Pancreas (tissue), 10 donors: ENCODE results near the gene DDX51. TPM values are rescaled to one million over a fixed set of nuclear protein-coding genes. Genes with fewer than 3 reads are reported as not detected.

Experiments
- ATAC-seq, 4 donors: fragments of 200-7000 bp; cut with Tn5 transposase; one replicate each; pipeline versions ENCODE4 v1.8.0 to v1.9.1; 2020; ENCODE audit warnings: mild to moderate bottlenecking in 4 of 4, moderate library complexity in 4 of 4
- DNase-seq, 6 donors: peaks; one replicate each; pipeline ENCODE4 v3.0.0-alpha.2; 2020
- FAIRE-seq: peaks from 2 replicates; lab custom pipeline; 2012; peaks lifted over from hg19 to GRCh38; lab: Jason Lieb, UNC
- H3K27ac ChIP-seq, 4 donors: fragments of 200-600 bp; sonication (generic); 1 replicate in 3 of 4; 2 replicates in 1 of 4; pipeline versions ENCODE4 v1.5.0 to v1.8.0; 2020
- H3K27me3 ChIP-seq, 4 donors: fragments of 200-600 bp; one replicate each; pipeline ENCODE4 v1.8.0; 2021
- H3K36me3 ChIP-seq, 3 donors: fragments of 200-600 bp; sonication (generic) in 1 of 3; one replicate each; pipeline versions ENCODE4 v1.5.0 to v1.8.0; 2020 to 2021
- H3K4me1 ChIP-seq, 3 donors: fragments of 200-600 bp; one replicate each; pipeline ENCODE4 v1.8.0; 2021
- H3K4me3 ChIP-seq, 4 donors: fragments of 200-600 bp; sonication (generic) in 2 of 4; one replicate each; pipeline versions ENCODE4 v1.5.0 to v1.8.0; 2020 to 2021
- H3K9me3 ChIP-seq, 4 donors: fragments of 200-600 bp; one replicate each; pipeline ENCODE4 v1.8.0; 2021
- CTCF ChIP-seq, 4 donors: fragments of 200-600 bp; sonication (generic) in 3 of 4; IDR thresholded peaks; one replicate each; pipeline versions ENCODE4 v1.5.0 to v1.8.0; 2021; ENCODE audit warnings: antibody characterized with exemption in 4 of 4
- WGBS, 2 donors: extraction: QIAGEN DNeasy Blood & Tissue Kit; methylation state at CpG; one replicate each; pipeline ENCODE4 v1.1.7; 2013; 5-methylcytosine and 5-hydroxymethylcytosine counted together
- intact Hi-C, 3 donors: fragments of 100-400 bp; cut with DNase I; formaldehyde crosslinking; loops; one replicate each; pipeline versions ENCODE4 v1.11.1 to v1.14.2; 2022
- polyA plus RNA-seq, 2 donors: library from polyadenylated mRNA; stranded (reverse); fragments of 200-250 nt; gene quantifications; one replicate each; pipeline ENCODE4 v1.2.3, GENCODE V29; 2013
- total RNA-seq, 6 donors: library from RNA; stranded (reverse); fragmentation: NEBNext Ultra II Directional in 4 of 6; extraction: Animal tissue kit (Norgen Biotek cat#: 25700) in 4 of 6; gene quantifications; one replicate each; pipeline versions ENCODE4 v1.2.1 to v1.2.4, GENCODE V29; 2021 to 2023
- donor health status: healthy with polysubstance abuse.
- donor health status: DM: no; HTN: no; CAD: no; lungs with moderate emphysema.
- donor health status: DM: no; HTN: no; CAD: no.
- donor health status: control.
- donor health status: control.
- donor health status: Bipolar disorder and iron deficiency.
- donor health status: DM: yes; HTN: yes; CAD: no.
- donor health status: DM: no; HTN: no; CAD: no.
- donor health status: DM: no; HTN: no; CAD: no.
- donor health status: DM: yes; HTN: yes; CAD: no.

DDX51 gene
- total and polyA plus RNA-seq, 8 donors: 7.8 to 46.7 (median 13.7) TPM

GRCh38 chr12:132161796-132162507 is 17.8 kb upstream of the DDX51 start:
- no peak for ATAC-seq
- DNase-seq: no peak
- H3K27ac ChIP-seq: peak overlapping the region in 1 of 4 donors; percentile 22

GRCh38 chr12:132161036-132161781 is 17.1 kb upstream of the DDX51 start:
- no peaks in the 10 kb centered on the region for H3K4me1 ChIP-seq
- no peaks in the 10 kb centered on the region for H3K27me3 ChIP-seq
- H3K27ac ChIP-seq: no peak overlapping the region
- intact Hi-C loops: no loop called here
- H3K4me3 ChIP-seq: no peak overlapping the region
- ATAC-seq: no peak
- WGBS, 2 donors: 50 to 57% methylated on average over 12 to 14 of the region's 14 CpGs
- DNase-seq: no peak
- no peaks in the 10 kb centered on the region for H3K36me3 ChIP-seq
- TF ChIP-seq CTCF (IDR thresholded peaks at IDR 0.05): no peak
- no peak for FAIRE-seq
- no peaks in the 10 kb centered on the region for H3K9me3 ChIP-seq

More at GRCh38 chr12:132161796-132162507, 17.8 kb upstream of the DDX51 start:
- H3K27me3 ChIP-seq: no peaks in the 10 kb centered on the region
- H3K36me3 ChIP-seq: no peaks in the 10 kb centered on the region
- TF ChIP-seq CTCF (IDR thresholded peaks at IDR 0.05): no peak
- intact Hi-C loops: no loop called here
- H3K4me3 ChIP-seq: no peak overlapping the region
- no peak for FAIRE-seq
- 52 to 58% methylated on average over 17 of the region's 17 CpGs for WGBS, 2 donors
- no peaks in the 10 kb centered on the region for H3K9me3 ChIP-seq
- H3K4me1 ChIP-seq: no peaks in the 10 kb centered on the region

GRCh38 chr12:132160601-132161035 is 16.5 kb upstream of the DDX51 start:
- 75 to 87% methylated on average over 13 to 15 of the region's 15 CpGs for WGBS, 2 donors

GRCh38 chr12:132160016-132160415 is 15.9 kb upstream of the DDX51 start:
- FAIRE-seq (no peak), DNase-seq (peak in 2 of 6 donors; percentile 12 to 61), ATAC-seq (no peak)
- H3K27ac ChIP-seq: no peak overlapping the region
- no peak for TF ChIP-seq CTCF (IDR thresholded peaks at IDR 0.05)
- H3K4me3 ChIP-seq: no peak overlapping the region
- no peaks in the 10 kb centered on the region for H3K27me3 ChIP-seq
- 62 to 75% methylated on average over 16 of the region's 16 CpGs for WGBS, 2 donors
- H3K4me1 ChIP-seq: no peaks in the 10 kb centered on the region
- H3K36me3 ChIP-seq: no peaks in the 10 kb centered on the region
- intact Hi-C loops: no loop called here
- H3K9me3 ChIP-seq: no peaks in the 10 kb centered on the region

More at GRCh38 chr12:132160601-132161035, 16.5 kb upstream of the DDX51 start:
- Histone ChIP-seq H3K27ac (no peak overlapping the region), H3K4me1 (no peaks in the 10 kb centered on the region), H3K4me3 (no peak overlapping the region), H3K27me3 (no peaks in the 10 kb centered on the region), H3K36me3 (no peaks in the 10 kb centered on the region), H3K9me3 (no peaks in the 10 kb centered on the region)
- no peak for TF ChIP-seq CTCF (IDR thresholded peaks at IDR 0.05)
- intact Hi-C loops: no loop called here
- DNase-seq (peak in 2 of 6 donors; percentile 12 to 66), FAIRE-seq (no peak), ATAC-seq (no peak)
